Sigmoid colon (tissue), 4 donors: ENCODE measurements around the gene LRRC70.

Experiments
- CTCF ChIP-seq, 4 experiments: fragments of 450-650 bp in 3 of 4; fragments of 200-600 bp in 1 of 4; IDR thresholded peaks; one replicate each; pipeline ENCODE4 v1.5.1; 2016 to 2019; ENCODE audit warnings: antibody characterized with exemption in 4 of 4, mild to moderate bottlenecking in 3 of 4, moderate library complexity in 2 of 4
- POLR2AphosphoS5 ChIP-seq, 4 donors: sonication (generic); formaldehyde crosslinking; IDR thresholded peaks; one replicate each; pipeline ENCODE4 v1.6.1; 2017; ENCODE audit warnings: antibody characterized with exemption in 4 of 4

DNA sequence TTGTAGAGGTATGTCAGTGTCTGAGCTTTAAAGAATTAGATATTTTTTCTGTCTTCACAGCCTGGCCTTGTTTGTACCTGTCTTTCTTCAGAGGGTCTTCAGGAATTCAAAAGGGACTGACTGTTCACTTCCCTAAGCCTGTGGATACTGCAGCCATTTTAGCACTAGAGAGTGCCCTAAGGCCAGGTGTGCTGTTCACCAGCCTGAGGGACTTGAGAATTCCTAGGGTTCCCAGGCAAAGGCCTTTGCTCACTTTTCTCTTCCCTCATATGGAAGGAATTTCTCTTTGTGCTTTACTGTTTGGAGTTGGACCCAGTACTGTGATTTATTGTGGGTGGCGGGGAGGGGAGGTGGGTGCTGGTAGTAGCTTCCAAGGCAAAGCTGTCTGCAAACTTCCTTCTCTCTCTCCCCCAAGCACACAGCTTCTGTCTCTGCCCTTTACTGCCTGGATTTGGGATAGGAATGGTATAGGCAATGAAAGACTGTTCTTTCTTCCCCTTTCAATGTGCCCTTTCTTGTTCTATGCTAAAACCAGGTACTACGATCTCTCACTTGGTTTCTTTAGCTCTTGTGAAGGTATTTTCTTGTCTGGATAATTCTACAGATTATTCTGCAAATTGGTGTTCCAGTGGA is 9.7 kb upstream of the LRRC70 start:
- TF ChIP-seq CTCF (IDR thresholded peaks at IDR 0.05) (no peak), POLR2AphosphoS5 (IDR thresholded peaks at IDR 0.05) (no peak)
